Fibroblast of lung (primary cell): ENCODE measurements around the gene MRPL38. TPM values are rescaled to one million over a fixed set of nuclear protein-coding genes. Genes with fewer than 3 reads are reported as not detected.
"Not testable (repeated sequence)": the region's sequence is repeated elsewhere in the genome, so short reads cannot be mapped to it uniquely, and the experiment has no call there.

ENCODE experiments used
- DNase-seq, 2 donors: peaks; one replicate each; pipeline versions ENCODE4 v3.0.0 to v3.0.0-alpha.2; 2010; ENCODE audit warnings: low read depth in 2 of 2
- H2AFZ ChIP-seq: 2 replicates; pipeline ENCODE4 v1.5.1; 2012; ENCODE audit warnings: low read length, control low read depth, inconsistent platforms
- H3K27ac ChIP-seq: 2 replicates; pipeline ENCODE4 v1.5.1; 2011; ENCODE audit warnings: low read length, control low read depth; ENCODE audit not compliant: insufficient read depth
- H3K27me3 ChIP-seq: 2 replicates; pipeline ENCODE4 v1.5.1; 2011; ENCODE audit warnings: mild to moderate bottlenecking, low read length; ENCODE audit not compliant: control insufficient read depth, insufficient read depth
- H3K36me3 ChIP-seq: 2 replicates; pipeline ENCODE4 v1.5.1; 2011; ENCODE audit warnings: low read length; ENCODE audit not compliant: control insufficient read depth, insufficient read depth
- H3K4me1 ChIP-seq: 2 replicates; pipeline ENCODE4 v1.5.1; 2011; ENCODE audit warnings: low read length; ENCODE audit not compliant: control insufficient read depth, insufficient read depth; ENCODE audit errors: extremely low read depth
- H3K4me2 ChIP-seq: 2 replicates; pipeline ENCODE4 v1.5.1; 2011; ENCODE audit warnings: low read length, control low read depth; ENCODE audit not compliant: insufficient read depth; ENCODE audit errors: extremely low read depth
- H3K4me3 ChIP-seq, 4 experiments: fragments of 200-600 bp in 1 of 4; sonication (generic) in 1 of 4; replicated peaks in 1 of 4; 2 replicates each; pipeline ENCODE4 v1.5.1; 2011 to 2016; ENCODE audit warnings: low read length in 4 of 4, low read depth in 3 of 4, mild to moderate bottlenecking in 3 of 4, control low read depth in 2 of 4, inconsistent platforms in 1 of 4, mixed read lengths in 1 of 4; ENCODE audit not compliant: insufficient read depth in 1 of 4; ENCODE audit errors: control extremely low read depth in 1 of 4
- H3K79me2 ChIP-seq: 2 replicates; pipeline ENCODE4 v1.5.1; 2012; ENCODE audit warnings: mild to moderate bottlenecking, low read length, inconsistent platforms; ENCODE audit not compliant: control insufficient read depth, insufficient read depth
- H3K9ac ChIP-seq: 2 replicates; pipeline ENCODE4 v1.5.1; 2011; ENCODE audit warnings: mild to moderate bottlenecking, low read length, control low read depth; ENCODE audit not compliant: insufficient read depth
- H3K9me3 ChIP-seq: 2 replicates; pipeline ENCODE4 v1.5.1; 2012; ENCODE audit warnings: low read depth, low read length; ENCODE audit not compliant: control insufficient read depth, insufficient read depth
- H4K20me1 ChIP-seq: 2 replicates; pipeline ENCODE4 v1.5.1; 2011; ENCODE audit warnings: low read length; ENCODE audit not compliant: control insufficient read depth, insufficient read depth; ENCODE audit errors: extremely low read depth
- EZH2 ChIP-seq: IDR thresholded peaks from 2 replicates; pipeline ENCODE4 v1.5.1; 2012; ENCODE audit warnings: low read length, control low read depth, mild to moderate bottlenecking; ENCODE audit errors: missing control alignments
- polyA plus RNA-seq, 2 donors: library from polyadenylated mRNA; depleted of rRNA in 1 of 2; stranded (reverse) in 1 of 2; unstranded in 1 of 2; fragments of >200 nt; gene quantifications; 2 replicates each; pipeline ENCODE4 v1.2.1, GENCODE V29; 2011 to 2012; ENCODE audit warnings: missing spikeins in 1 of 2
- total RNA-seq: library from RNA; depleted of rRNA; stranded (reverse); fragments of >200 nt; gene quantifications from 2 replicates; pipeline ENCODE4 v1.2.1, GENCODE V29; 2014
- TF ChIP-seq, protein P1 (sequence below), 2 donors: IDR thresholded peaks in 1 of 2; conservative IDR thresholded peaks in 1 of 2; 1 replicate in 1 of 2; 2 replicates in 1 of 2; pipeline ENCODE4 v1.5.1; 2011 to 2012; ENCODE audit warnings: low read length in 2 of 2, control low read depth in 1 of 2, inconsistent platforms in 1 of 2, low read depth in 1 of 2, mild to moderate bottlenecking in 1 of 2

MRPL38 gene
- total and polyA plus RNA-seq, 2 donors (not counting 1 experiment from before 2014, with no cell fraction given), result 19.3 to 36.0 TPM

DNA sequence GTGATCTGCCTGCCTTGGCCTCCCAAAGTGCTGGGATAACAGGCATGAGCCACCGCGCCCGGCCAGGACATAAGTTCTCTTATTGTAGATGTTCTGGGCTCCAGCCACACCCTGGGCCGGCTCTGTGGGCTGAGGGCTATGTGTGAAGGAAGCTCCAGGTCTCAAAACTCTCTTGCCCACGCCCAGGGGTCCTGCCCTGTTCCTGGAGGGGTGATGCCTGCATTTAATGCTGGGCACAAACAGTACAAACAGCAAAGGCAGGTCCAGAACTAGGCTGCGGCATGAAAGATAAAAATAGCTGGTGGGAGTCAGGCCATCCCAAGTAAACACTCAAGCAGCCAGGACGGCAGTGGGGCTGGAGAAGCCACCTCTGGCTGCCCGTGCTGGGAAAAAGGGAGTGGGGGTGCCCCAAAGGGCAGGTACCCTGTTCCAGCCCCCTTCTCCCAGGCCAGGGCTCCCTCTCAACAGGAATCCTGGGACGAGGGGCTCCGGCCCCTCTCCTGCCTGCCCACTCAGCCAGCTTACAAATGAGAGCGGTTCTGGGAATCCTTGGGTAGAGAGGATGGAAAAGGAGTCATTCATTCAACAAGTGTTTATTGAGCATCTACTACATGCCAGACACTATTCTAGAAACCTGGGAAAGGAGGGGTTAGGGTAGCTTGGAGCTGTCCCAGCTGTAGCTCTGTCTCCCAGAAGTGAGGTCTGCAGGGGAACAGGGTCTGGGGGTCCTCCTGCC is 30.9 kb downstream of the MRPL38 start:
- H3K27me3 ChIP-seq, result no peaks in the 10 kb centered on the region

DNA sequence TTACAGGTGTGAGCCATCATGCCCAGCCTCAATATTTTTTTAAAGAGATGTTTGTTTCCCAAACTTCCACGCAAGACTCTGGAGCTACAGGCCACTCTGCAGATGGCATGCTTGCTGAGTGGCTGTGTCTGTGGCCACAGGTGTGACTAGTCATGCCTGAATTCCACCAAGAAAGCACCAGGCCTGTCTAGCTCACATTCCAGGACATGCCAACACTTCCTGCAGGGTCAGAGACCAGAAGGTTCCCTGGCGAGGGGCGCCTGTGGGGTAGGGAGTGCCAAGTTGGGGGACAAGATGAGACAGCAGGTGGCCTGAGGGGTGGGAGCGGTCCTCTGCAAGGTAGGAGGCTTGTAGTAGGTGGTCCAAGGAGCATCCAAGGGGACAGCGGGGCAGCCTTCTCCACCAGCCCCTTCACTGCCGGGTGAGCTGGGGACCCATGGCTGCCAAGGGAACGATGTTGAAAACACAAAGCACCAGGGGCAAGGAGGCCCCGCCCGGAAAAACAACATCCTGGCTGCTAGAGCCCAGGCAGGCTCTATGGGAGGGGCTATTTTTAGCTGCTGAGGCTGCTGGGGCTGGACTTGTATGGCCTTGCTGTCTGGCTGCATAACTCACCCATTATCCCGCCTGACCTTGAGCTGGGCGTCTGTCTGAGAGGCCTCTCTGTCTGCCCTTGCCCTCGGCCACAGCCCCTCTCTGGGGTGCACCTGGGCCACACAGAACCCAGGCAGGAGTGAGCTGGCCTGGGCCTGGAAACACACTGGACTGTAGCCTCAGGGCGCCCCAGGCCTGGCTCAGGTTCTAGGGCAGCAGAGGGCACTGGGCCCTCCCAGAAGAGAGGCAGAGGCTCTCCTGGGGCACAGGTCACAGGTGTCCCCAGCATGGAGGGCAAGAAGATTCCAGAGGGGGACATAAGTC is 32.0 kb downstream of the MRPL38 start:
- Histone ChIP-seq H3K4me1 (peaks cover 34% of the 10 kb centered on the region), H3K27ac (peak overlapping the region; percentile 67), H3K9ac (peak overlapping the region; percentile 40), H3K36me3 (no peaks in the 10 kb centered on the region), H4K20me1 (no peaks in the 10 kb centered on the region), H3K79me2 (no peaks in the 10 kb centered on the region), H3K4me3 (no peak overlapping the region), H3K9me3 (no peaks in the 10 kb centered on the region), H2AFZ (no peak overlapping the region), H3K4me2 (peak overlapping the region; percentile 19), H3K27me3 (no peaks in the 10 kb centered on the region)
- DNase-seq, result peak; percentile 70 to 75
- TF ChIP-seq, protein P1, sequence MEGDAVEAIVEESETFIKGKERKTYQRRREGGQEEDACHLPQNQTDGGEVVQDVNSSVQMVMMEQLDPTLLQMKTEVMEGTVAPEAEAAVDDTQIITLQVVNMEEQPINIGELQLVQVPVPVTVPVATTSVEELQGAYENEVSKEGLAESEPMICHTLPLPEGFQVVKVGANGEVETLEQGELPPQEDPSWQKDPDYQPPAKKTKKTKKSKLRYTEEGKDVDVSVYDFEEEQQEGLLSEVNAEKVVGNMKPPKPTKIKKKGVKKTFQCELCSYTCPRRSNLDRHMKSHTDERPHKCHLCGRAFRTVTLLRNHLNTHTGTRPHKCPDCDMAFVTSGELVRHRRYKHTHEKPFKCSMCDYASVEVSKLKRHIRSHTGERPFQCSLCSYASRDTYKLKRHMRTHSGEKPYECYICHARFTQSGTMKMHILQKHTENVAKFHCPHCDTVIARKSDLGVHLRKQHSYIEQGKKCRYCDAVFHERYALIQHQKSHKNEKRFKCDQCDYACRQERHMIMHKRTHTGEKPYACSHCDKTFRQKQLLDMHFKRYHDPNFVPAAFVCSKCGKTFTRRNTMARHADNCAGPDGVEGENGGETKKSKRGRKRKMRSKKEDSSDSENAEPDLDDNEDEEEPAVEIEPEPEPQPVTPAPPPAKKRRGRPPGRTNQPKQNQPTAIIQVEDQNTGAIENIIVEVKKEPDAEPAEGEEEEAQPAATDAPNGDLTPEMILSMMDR (conservative IDR thresholded peaks at IDR 0.05 in 1 of 2, IDR thresholded peaks at IDR 0.05 in 1 of 2; ENCODE audit: low read depth in 1 of 2, low read length in 2 of 2), result no peak
- no peak for TF ChIP-seq EZH2

More for the DNA sequence above, 30.9 kb downstream of the MRPL38 start:
- DNase-seq, result no peak
- Histone ChIP-seq H3K9ac (no peak overlapping the region), H3K36me3 (no peaks in the 10 kb centered on the region), H3K4me3 (no peak overlapping the region), H4K20me1 (no peaks in the 10 kb centered on the region), H3K4me1 (peaks cover 34% of the 10 kb centered on the region), H2AFZ (no peak overlapping the region), H3K27ac (no peak overlapping the region), H3K4me2 (no peak overlapping the region), H3K79me2 (no peaks in the 10 kb centered on the region), H3K9me3 (no peaks in the 10 kb centered on the region)
- TF ChIP-seq, protein P1 (conservative IDR thresholded peaks at IDR 0.05 in 1 of 2, IDR thresholded peaks at IDR 0.05 in 1 of 2; ENCODE audit: low read depth in 1 of 2, low read length in 2 of 2), result no peak
- no peak for TF ChIP-seq EZH2

DNA sequence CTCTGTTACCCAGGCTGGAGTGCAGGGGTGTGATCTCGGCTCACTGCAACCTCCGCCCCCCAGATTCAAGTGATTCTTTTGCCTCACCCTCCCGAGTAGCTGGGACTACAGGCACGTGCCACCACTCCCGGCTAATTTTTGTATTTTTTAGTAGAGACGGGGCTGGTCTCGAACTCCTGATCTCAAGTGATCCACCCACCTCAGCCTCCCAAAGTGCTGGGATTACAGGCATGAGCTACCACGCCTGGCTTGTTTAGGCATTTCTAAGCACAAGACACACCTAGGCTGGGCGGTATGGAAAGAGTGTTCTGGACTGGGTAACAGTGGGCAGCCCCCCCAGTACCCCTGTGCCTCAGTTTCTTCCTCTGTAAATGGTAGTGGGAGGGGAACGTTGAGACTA is 34.5 kb downstream of the MRPL38 start:
- Histone ChIP-seq H2AFZ (peak overlapping the region; percentile 38), H3K27ac (peak overlapping the region; percentile 88), H3K4me2 (peak overlapping the region; percentile 44), H3K4me1 (peaks cover 16% of the 10 kb centered on the region), H3K4me3 (peak overlapping the region in 1 of 4 experiments; percentile 32)
- not testable (repeated sequence) for H3K9me3 ChIP-seq, H3K27me3 ChIP-seq, DNase-seq, H3K79me2 ChIP-seq, H3K36me3 ChIP-seq, H4K20me1 ChIP-seq, H3K9ac ChIP-seq
